Spleen (tissue), 11 donors: ENCODE measurements around the gene MICAL3. TPM values are rescaled to one million over a fixed set of nuclear protein-coding genes. Genes with fewer than 3 reads are reported as not detected.

Experiments
- DNase-seq: peaks from one replicate; pipeline ENCODE4 v3.0.0-alpha.2; 2020
- H3K27ac ChIP-seq, 8 donors: fragments of 200-600 bp; sonication (generic) in 7 of 8; 1 replicate in 4 of 8; 2 replicates in 4 of 8; pipeline versions ENCODE4 v1.5.0 to v1.8.0; 2016 to 2021; ENCODE audit warnings: inconsistent platforms in 4 of 8, mild to moderate bottlenecking in 4 of 8, moderate library complexity in 1 of 8
- H3K27me3 ChIP-seq, 7 donors: fragments of 200-600 bp; sonication (generic) in 6 of 7; replicated peaks in 1 of 7; 1 replicate in 4 of 7; 2 replicates in 3 of 7; pipeline versions ENCODE4 v1.5.0 to v1.8.0; 2016 to 2021; ENCODE audit warnings: inconsistent platforms in 3 of 7, mild to moderate bottlenecking in 1 of 7
- H3K36me3 ChIP-seq, 6 donors: fragments of 200-600 bp; sonication (generic) in 5 of 6; 1 replicate in 4 of 6; 2 replicates in 2 of 6; pipeline versions ENCODE4 v1.5.0 to v1.8.0; 2016 to 2021; ENCODE audit warnings: inconsistent platforms in 2 of 6
- H3K4me1 ChIP-seq, 6 donors: fragments of 200-600 bp; sonication (generic) in 5 of 6; 1 replicate in 3 of 6; 2 replicates in 3 of 6; pipeline versions ENCODE4 v1.5.0 to v1.8.0; 2016 to 2021; ENCODE audit warnings: inconsistent platforms in 3 of 6
- H3K4me3 ChIP-seq, 8 donors: fragments of 200-600 bp; sonication (generic) in 7 of 8; 1 replicate in 4 of 8; 2 replicates in 4 of 8; pipeline versions ENCODE4 v1.5.0 to v1.8.0; 2016 to 2021; ENCODE audit warnings: inconsistent platforms in 4 of 8, mild to moderate bottlenecking in 4 of 8, moderate library complexity in 2 of 8
- H3K9me3 ChIP-seq, 8 donors: fragments of 200-600 bp; sonication (generic) in 7 of 8; 1 replicate in 4 of 8; 2 replicates in 4 of 8; pipeline versions ENCODE4 v1.5.0 to v1.8.0; 2016 to 2021; ENCODE audit warnings: inconsistent platforms in 4 of 8
- POLR2A ChIP-seq, 3 donors: fragments of 450-650 bp; IDR thresholded peaks; one replicate each; pipeline ENCODE4 v1.5.1; 2017; ENCODE audit warnings: antibody characterized with exemption in 3 of 3, mild to moderate bottlenecking in 1 of 3
- POLR2AphosphoS5 ChIP-seq, 3 donors: sonication (generic); formaldehyde crosslinking; IDR thresholded peaks; one replicate each; pipeline ENCODE4 v1.5.1; 2017; ENCODE audit warnings: antibody characterized with exemption in 3 of 3
- WGBS, 5 donors: extraction: QIAGEN DNeasy Blood & Tissue Kit in 3 of 5; methylation state at CpG; one replicate each; pipeline versions ENCODE4 v1.1.5 to v1.1.7; 2013 to 2018; 5-methylcytosine and 5-hydroxymethylcytosine counted together
- intact Hi-C: fragments of 100-400 bp; cut with DNase I; formaldehyde crosslinking; loops from one replicate; pipeline ENCODE4 v1.15.0; 2023; ENCODE audit warnings: low total_unique reads
- polyA plus RNA-seq, 3 donors: library from polyadenylated mRNA; stranded (reverse); fragments of 200-250 nt; gene quantifications; one replicate each; pipeline ENCODE4 v1.2.1, GENCODE V29; 2013
- total RNA-seq, 7 donors: library from RNA; depleted of rRNA in 3 of 7; stranded (reverse); fragments of >200 nt in 3 of 7; fragmentation: NEBNext Ultra II Directional in 4 of 7; extraction: Animal tissue kit (Norgen Biotek cat#: 25700) in 4 of 7; gene quantifications; one replicate each; pipeline versions ENCODE4 v1.1.0 to v1.2.1, GENCODE V29; 2016 to 2021
- TF ChIP-seq, protein P1 (sequence below), 11 experiments: fragments of 200-600 bp in 7 of 11; fragments of 450-650 bp in 4 of 11; sonication (generic) in 4 of 11; IDR thresholded peaks in 8 of 11; conservative IDR thresholded peaks in 3 of 11; 1 replicate in 7 of 11; 2 replicates in 4 of 11; pipeline versions ENCODE4 v1.4.0 to v1.8.0; 2016 to 2021; ENCODE audit warnings: antibody characterized with exemption in 11 of 11, inconsistent platforms in 4 of 11, mild to moderate bottlenecking in 1 of 11
- donor health status: healthy with polysubstance abuse.
- donor health status: DM: no; HTN: no; CAD: no; lungs with moderate emphysema.
- donor health status: DM: no; HTN: no; CAD: no.
- donor health status: Bipolar disorder and iron deficiency.
- donor health status: healthy.
- donor health status: DM: no; HTN: no; CAD: no.
- donor health status: DM: yes; HTN: yes; CAD: no.

The MICAL3 gene
- total and polyA plus RNA-seq, 10 donors = 2.6 to 133 (median 75.2) TPM

DNA sequence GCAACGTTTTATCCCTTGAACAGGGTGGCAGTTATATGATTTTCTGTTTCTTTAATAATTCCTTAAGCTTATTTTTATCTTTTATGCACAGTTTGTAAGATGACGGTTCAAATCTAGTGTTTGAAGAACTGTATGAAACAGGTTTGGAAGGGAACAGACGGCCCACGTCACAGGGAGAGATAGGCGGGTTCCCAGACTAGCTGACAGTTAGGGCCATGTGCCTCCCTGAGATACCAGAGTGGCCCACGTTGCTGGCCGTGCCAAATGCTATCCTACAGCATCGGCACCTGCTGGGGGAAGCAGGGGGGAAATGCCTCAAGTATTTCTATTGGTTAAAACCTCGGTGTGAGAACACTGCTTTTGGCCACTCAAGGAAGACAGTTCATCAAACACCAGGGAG is 199.9 kb downstream of the MICAL3 start:
- peaks cover 0 to 94% (median 53%) of the 10 kb centered on the region in 6 donors for H3K36me3 ChIP-seq

DNA sequence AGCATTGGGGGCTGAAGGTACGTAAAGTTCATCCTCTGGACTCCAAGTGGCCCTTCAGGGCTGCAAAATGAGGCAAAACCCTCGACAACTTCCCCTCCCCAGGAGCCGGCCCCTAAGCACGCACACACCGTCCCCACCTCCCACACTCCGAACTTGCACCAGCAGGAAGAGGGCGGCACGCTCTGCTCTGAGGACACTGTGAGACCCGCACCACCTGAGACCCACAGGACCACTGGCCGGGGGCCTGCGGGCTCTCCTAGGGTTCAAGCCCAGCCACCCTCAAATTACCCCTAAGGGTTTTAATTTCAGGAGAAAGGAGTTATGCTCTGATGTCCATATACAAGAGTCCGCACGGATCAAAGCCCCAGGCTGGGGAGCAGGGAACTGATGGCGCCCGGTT is 200.4 kb downstream of the MICAL3 start:
- TF ChIP-seq, protein P1, sequence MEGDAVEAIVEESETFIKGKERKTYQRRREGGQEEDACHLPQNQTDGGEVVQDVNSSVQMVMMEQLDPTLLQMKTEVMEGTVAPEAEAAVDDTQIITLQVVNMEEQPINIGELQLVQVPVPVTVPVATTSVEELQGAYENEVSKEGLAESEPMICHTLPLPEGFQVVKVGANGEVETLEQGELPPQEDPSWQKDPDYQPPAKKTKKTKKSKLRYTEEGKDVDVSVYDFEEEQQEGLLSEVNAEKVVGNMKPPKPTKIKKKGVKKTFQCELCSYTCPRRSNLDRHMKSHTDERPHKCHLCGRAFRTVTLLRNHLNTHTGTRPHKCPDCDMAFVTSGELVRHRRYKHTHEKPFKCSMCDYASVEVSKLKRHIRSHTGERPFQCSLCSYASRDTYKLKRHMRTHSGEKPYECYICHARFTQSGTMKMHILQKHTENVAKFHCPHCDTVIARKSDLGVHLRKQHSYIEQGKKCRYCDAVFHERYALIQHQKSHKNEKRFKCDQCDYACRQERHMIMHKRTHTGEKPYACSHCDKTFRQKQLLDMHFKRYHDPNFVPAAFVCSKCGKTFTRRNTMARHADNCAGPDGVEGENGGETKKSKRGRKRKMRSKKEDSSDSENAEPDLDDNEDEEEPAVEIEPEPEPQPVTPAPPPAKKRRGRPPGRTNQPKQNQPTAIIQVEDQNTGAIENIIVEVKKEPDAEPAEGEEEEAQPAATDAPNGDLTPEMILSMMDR (IDR thresholded peaks at IDR 0.05 in 8 of 11, conservative IDR thresholded peaks at IDR 0.05 in 3 of 11) = no peak
- TF ChIP-seq POLR2AphosphoS5 (IDR thresholded peaks at IDR 0.05) (no peak), POLR2A (IDR thresholded peaks at IDR 0.05) (no peak)
- H3K4me3 ChIP-seq = no peak overlapping the region
- no peak for DNase-seq
- peaks cover 0 to 94% (median 57%) of the 10 kb centered on the region in 6 donors for H3K36me3 ChIP-seq
- peaks cover 0 to 5% (median 0%) of the 10 kb centered on the region in 6 donors for H3K4me1 ChIP-seq
- intact Hi-C loops = no loop called here
- H3K27ac ChIP-seq = no peak overlapping the region
- no peaks in the 10 kb centered on the region for H3K9me3 ChIP-seq
- 89 to 93% (median 91%) methylated on average over 14 to 15 of the region's 15 CpGs for WGBS, 5 donors
- no peaks in the 10 kb centered on the region for H3K27me3 ChIP-seq

More for the DNA sequence above, 199.9 kb downstream of the MICAL3 start:
- WGBS, 5 donors = 79 to 90% (median 88%) methylated on average over 9 of the region's 9 CpGs
- intact Hi-C loops = no loop called here
- DNase-seq = no peak
- Histone ChIP-seq H3K27ac (no peak overlapping the region), H3K4me1 (peaks cover 0 to 6% (median 2%) of the 10 kb centered on the region in 6 donors), H3K9me3 (no peaks in the 10 kb centered on the region), H3K4me3 (no peak overlapping the region), H3K27me3 (no peaks in the 10 kb centered on the region)
- TF ChIP-seq POLR2A (IDR thresholded peaks at IDR 0.05) (no peak), POLR2AphosphoS5 (IDR thresholded peaks at IDR 0.05) (no peak)
- TF ChIP-seq, protein P1 (IDR thresholded peaks at IDR 0.05 in 8 of 11, conservative IDR thresholded peaks at IDR 0.05 in 3 of 11) = no peak

DNA sequence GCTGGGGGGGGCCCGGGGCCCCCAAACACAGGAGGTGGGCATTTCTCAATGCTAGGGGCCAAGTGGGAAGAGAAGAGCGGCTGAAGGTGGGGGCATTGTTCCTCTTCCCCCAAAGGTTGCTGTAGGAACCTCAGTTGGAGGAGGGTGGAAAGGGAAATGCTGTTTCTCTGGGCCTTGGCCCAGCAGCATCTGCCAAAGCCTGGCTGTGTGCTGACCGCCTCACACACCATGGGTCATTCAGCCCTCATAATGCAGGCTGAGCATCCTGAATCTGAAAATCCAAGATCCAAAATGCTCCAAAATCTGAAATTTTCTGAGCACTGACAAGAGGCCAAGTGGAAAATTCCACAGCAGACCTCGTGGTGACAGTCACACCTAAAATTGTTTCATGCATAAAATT is 201.1 kb downstream of the MICAL3 start:
- intact Hi-C loops = no loop called here
- H3K27ac ChIP-seq = no peak overlapping the region

DNA sequence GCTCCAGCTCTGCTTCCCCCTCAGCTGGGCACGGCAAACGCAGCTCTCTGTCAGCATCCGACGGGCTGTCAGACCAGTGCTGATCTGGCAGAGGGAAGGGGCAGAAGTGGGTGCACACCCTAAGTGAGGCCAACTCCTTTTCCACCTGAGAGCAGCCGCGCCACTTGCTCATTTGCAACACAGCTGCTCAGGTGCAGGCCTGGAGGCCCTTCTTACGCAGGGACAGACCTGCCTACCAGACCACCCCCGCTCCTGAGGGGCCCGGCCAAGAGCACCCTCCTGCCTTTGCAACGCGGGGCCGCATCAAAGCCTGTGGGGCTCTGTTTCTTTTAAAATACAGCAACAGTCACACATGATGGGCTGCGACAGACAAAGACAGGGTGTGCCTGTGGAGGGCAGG is 202.3 kb downstream of the MICAL3 start:
- intact Hi-C loops = no loop called here

More for the DNA sequence above, 201.1 kb downstream of the MICAL3 start:
- no peak overlapping the region for H3K4me3 ChIP-seq
- TF ChIP-seq POLR2A (IDR thresholded peaks at IDR 0.05) (no peak), POLR2AphosphoS5 (IDR thresholded peaks at IDR 0.05) (no peak)
- TF ChIP-seq, protein P1 (IDR thresholded peaks at IDR 0.05 in 8 of 11, conservative IDR thresholded peaks at IDR 0.05 in 3 of 11) = no peak
- peaks cover 0 to 3% (median 0%) of the 10 kb centered on the region in 6 donors for H3K4me1 ChIP-seq
- no peaks in the 10 kb centered on the region for H3K9me3 ChIP-seq
- no peaks in the 10 kb centered on the region for H3K27me3 ChIP-seq
- DNase-seq = no peak
- WGBS, 5 donors = 74 to 95% (median 85%) methylated on average over 4 of the region's 4 CpGs
- H3K36me3 ChIP-seq = peaks cover 0 to 94% (median 60%) of the 10 kb centered on the region in 6 donors

More for the DNA sequence above, 202.3 kb downstream of the MICAL3 start:
- Histone ChIP-seq H3K9me3 (no peaks in the 10 kb centered on the region), H3K27me3 (no peaks in the 10 kb centered on the region), H3K4me1 (no peaks in the 10 kb centered on the region), H3K27ac (no peak overlapping the region), H3K36me3 (peaks cover 0 to 94% (median 62%) of the 10 kb centered on the region in 6 donors), H3K4me3 (no peak overlapping the region)
- no peak for DNase-seq
- 94 to 98% (median 95%) methylated on average over 13 of the region's 13 CpGs for WGBS, 5 donors
- TF ChIP-seq, protein P1 (IDR thresholded peaks at IDR 0.05 in 8 of 11, conservative IDR thresholded peaks at IDR 0.05 in 3 of 11) = no peak
- TF ChIP-seq POLR2AphosphoS5 (IDR thresholded peaks at IDR 0.05) = peak in 1 of 3 donors; percentile 4
